Neural crest cell (in vitro differentiated cells): ENCODE measurements around the gene RASAL2. TPM values are rescaled to one million over a fixed set of nuclear protein-coding genes. Genes with fewer than 3 reads are reported as not detected.

Experiments used
- DNase-seq: peaks from one replicate; pipeline ENCODE4 v3.0.0; 2021; ENCODE audit warnings: low read depth, mixed read lengths, low spot score
- H3K27ac Mint-ChIP-seq: one replicate; pipeline ENCODE4 v1.8.0; 2021; ENCODE audit warnings: mild to moderate bottlenecking, mixed read lengths; ENCODE audit not compliant: unreplicated experiment
- H3K27me3 Mint-ChIP-seq: 2 replicates; pipeline ENCODE4 v1.8.0; 2021; ENCODE audit warnings: low read depth, mild to moderate bottlenecking, mixed read lengths
- H3K36me3 Mint-ChIP-seq: 2 replicates; pipeline ENCODE4 v1.8.0; 2021; ENCODE audit warnings: low read depth, mild to moderate bottlenecking, mixed read lengths
- H3K4me1 Mint-ChIP-seq: 2 replicates; pipeline ENCODE4 v1.8.0; 2021; ENCODE audit warnings: mixed read lengths
- H3K4me3 Mint-ChIP-seq: one replicate; pipeline ENCODE4 v1.8.0; 2021; ENCODE audit warnings: mild to moderate bottlenecking, mixed read lengths
- H3K9me3 Mint-ChIP-seq: 2 replicates; pipeline ENCODE4 v1.8.0; 2021; ENCODE audit warnings: mixed read lengths
- total RNA-seq: library from RNA; stranded (reverse); gene quantifications from 2 replicates; pipeline ENCODE4 v1.2.1, GENCODE V29; 2021
- TF ChIP-seq, protein P1 (sequence below): fragments of 200-600 bp; sonication (generic); conservative IDR thresholded peaks from 2 replicates; pipeline ENCODE4 v1.5.0; 2021; ENCODE audit warnings: antibody characterized with exemption, mild to moderate bottlenecking

The RASAL2 gene
- total RNA-seq, 1 donor from 2014 or later: 20.9 TPM

DNA sequence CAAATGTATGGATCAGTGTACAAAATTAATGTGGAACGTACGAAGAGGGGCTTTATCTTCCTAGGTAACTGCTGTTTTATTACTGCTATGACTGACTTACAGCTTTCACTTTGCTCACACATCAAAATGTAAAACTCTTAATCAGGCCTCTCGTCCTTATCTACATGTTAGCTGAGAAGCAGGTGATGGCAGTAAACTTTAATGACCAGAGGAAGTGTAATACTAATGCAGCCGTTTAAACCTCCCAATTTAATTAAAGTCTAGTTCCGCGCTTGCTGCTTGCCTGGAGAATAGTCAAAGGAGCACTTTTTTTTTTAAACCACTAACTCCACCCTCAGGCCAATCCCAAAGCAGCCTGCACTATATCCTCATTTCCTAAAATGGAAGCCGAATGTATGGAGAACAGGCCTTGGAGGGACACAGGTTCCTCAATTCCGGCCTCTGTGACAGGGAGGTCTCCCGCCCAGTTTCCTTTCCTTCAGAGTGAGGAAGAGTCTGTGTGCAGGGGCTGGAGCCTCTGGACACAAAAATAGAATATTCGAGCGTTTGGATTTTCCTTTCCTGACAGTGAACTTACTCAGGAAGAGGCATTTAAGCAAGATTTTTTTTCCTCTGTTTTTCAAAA is 36.7 kb upstream of the RASAL2 start:
- no peak overlapping the region for H3K4me3 Mint-ChIP-seq
- no peak overlapping the region for H3K27ac Mint-ChIP-seq

DNA sequence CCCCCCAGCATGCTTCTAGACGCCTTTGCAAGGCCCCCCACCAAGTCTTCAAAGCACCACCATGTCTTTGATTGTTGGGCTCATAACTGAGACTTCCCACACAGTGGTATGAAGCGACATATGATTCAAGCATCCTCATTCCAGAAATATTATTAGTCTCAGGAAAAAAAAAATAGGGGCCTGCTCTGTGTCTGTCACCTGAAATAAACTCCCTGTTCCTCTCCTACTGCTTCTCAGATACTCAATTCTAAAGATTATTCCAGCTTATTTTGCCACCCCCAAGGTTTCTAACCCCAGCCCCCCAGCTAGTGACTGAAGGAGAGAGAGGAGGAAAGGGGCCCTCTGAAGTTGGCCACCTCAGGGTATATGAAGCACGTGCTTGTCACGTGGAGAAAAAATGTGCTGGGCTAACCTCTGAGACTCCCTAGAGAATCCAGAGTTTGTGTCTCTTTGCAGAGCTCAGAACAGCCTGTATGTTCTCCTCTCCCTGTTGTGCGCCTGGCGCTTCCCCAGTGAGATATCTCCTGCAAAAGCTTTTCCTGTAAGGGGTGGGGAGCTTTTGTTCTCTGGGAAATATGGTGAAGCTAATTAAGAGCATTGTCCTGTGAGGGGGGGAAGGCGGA is 35.9 kb upstream of the RASAL2 start:
- H3K36me3 Mint-ChIP-seq: no peaks in the 10 kb centered on the region
- no peaks in the 10 kb centered on the region for H3K27me3 Mint-ChIP-seq
- peak overlapping the region; percentile 48 for H3K27ac Mint-ChIP-seq
- no peaks in the 10 kb centered on the region for H3K9me3 Mint-ChIP-seq
- TF ChIP-seq, protein P1, sequence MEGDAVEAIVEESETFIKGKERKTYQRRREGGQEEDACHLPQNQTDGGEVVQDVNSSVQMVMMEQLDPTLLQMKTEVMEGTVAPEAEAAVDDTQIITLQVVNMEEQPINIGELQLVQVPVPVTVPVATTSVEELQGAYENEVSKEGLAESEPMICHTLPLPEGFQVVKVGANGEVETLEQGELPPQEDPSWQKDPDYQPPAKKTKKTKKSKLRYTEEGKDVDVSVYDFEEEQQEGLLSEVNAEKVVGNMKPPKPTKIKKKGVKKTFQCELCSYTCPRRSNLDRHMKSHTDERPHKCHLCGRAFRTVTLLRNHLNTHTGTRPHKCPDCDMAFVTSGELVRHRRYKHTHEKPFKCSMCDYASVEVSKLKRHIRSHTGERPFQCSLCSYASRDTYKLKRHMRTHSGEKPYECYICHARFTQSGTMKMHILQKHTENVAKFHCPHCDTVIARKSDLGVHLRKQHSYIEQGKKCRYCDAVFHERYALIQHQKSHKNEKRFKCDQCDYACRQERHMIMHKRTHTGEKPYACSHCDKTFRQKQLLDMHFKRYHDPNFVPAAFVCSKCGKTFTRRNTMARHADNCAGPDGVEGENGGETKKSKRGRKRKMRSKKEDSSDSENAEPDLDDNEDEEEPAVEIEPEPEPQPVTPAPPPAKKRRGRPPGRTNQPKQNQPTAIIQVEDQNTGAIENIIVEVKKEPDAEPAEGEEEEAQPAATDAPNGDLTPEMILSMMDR: no peak
- DNase-seq: no peak
- no peak overlapping the region for H3K4me3 Mint-ChIP-seq
- H3K4me1 Mint-ChIP-seq: peaks cover 40% of the 10 kb centered on the region

More for the DNA sequence above, 36.7 kb upstream of the RASAL2 start:
- DNase-seq: no peak
- TF ChIP-seq, protein P1: no peak
- Mint-ChIP-seq H3K36me3 (no peaks in the 10 kb centered on the region), H3K9me3 (no peaks in the 10 kb centered on the region), H3K4me1 (peaks cover 48% of the 10 kb centered on the region), H3K27me3 (no peaks in the 10 kb centered on the region)

DNA sequence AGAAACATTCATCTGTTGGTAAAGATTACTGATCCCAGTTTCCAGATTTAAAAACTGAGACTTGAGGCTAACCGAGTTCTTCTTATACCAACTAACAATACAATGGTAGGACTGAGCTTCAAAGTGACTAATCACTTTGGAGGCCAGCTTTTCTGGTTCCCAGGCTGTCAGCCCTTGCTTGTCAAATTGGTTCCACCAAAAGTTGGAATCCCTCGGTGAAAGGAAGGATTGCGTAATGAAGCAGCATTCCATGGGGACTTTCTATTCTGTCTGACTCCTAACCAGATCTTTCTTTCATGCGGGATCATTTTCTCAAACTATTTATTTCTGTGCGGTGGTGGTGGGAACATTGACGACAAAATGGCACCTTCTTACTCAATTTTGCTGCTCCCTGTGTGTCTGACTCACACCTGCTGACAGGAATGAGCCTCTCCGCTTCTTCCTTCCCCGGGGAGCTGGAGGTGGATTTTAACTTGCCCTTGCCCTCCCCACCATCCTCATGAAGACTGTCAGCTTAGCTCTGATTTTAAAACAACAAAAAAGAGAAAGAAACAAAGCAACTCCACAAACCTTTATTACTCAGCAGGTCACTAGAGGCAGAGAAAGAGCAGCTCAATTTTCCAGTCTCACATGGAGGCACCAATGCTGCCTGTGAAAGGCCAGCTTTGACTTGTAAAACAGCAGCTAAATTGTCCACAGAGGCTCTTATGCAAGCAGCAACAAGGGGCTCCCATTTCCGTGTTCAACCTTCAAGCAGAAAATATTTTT is 32.9 kb upstream of the RASAL2 start:
- H3K27me3 Mint-ChIP-seq: no peaks in the 10 kb centered on the region
- no peak overlapping the region for H3K4me3 Mint-ChIP-seq
- peak overlapping the region; percentile 46 for H3K27ac Mint-ChIP-seq
- TF ChIP-seq, protein P1: no peak
- no peak for DNase-seq
- H3K4me1 Mint-ChIP-seq: peaks cover 26% of the 10 kb centered on the region
- H3K36me3 Mint-ChIP-seq: no peaks in the 10 kb centered on the region
- H3K9me3 Mint-ChIP-seq: no peaks in the 10 kb centered on the region

DNA sequence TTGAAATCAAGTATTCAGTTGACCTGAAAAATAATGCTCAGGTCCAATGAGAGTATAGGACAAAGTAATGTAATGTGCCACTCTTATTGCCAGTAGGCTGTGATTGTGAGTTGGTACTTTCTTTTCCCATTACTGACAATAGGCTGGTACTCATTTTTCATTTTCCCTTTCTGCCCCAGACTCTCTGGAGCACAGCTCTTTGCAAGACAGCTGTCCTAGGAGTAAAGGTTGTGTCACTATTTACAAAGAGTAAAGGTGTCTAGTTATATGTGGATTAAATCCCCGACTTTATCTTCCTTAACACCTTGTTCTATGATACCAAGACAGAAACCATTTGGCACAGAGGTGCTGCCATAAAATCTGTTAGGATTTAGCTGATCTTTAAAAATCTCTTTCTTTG is 32.3 kb upstream of the RASAL2 start:
- no peaks in the 10 kb centered on the region for H3K27me3 Mint-ChIP-seq
- TF ChIP-seq, protein P1: no peak
- DNase-seq: no peak
- H3K4me1 Mint-ChIP-seq: peaks cover 26% of the 10 kb centered on the region
- no peak overlapping the region for H3K27ac Mint-ChIP-seq
- H3K9me3 Mint-ChIP-seq: no peaks in the 10 kb centered on the region
- H3K36me3 Mint-ChIP-seq: no peaks in the 10 kb centered on the region
- no peak overlapping the region for H3K4me3 Mint-ChIP-seq

DNA sequence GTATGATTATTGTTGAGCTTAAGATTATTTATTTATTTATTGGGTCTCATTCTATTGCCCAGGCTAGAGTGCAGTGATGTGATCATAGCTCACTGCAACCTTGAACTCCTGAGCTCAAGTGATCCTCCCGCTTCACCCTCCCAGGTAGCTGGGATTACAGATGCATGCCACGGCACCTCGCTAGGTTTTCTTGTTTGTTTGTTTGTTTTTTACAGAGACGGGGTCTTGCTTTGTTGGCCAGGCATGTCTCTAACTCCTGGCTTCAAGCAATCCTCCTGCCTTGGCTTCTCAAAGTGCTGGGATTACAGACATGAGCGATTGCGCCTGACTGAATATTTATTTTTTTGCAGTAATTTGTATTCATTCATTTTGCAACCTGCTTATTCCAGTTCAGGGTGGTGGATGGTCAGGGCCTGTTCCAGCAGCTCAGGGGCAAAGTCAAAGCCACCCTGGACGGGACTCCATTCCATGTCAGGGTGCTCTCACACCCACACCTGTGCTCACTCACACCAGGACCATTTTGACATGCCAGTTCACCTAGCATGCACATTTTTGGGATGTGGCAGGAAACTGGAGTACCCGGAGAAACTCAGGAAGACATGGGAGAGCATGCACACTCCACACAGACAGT is 29.6 kb upstream of the RASAL2 start:
- H3K9me3 Mint-ChIP-seq: no peaks in the 10 kb centered on the region
- TF ChIP-seq, protein P1: no peak
- H3K4me3 Mint-ChIP-seq: no peak overlapping the region
- H3K27me3 Mint-ChIP-seq: no peaks in the 10 kb centered on the region
- no peak for DNase-seq
- peaks cover 12% of the 10 kb centered on the region for H3K4me1 Mint-ChIP-seq
- no peaks in the 10 kb centered on the region for H3K36me3 Mint-ChIP-seq
- H3K27ac Mint-ChIP-seq: no peak overlapping the region
